HG03097 (cell line): ENCODE data around the gene TSC22D1.
A peak's percentile ranks its signal among the peaks of the same experiment; 100 is the strongest.
"Not testable (repeated sequence)": the region's sequence is repeated elsewhere in the genome, so short reads cannot be mapped to it uniquely, and the experiment has no call there.

Experiments
- ATAC-seq: cut with Tn5 transposase; IDR thresholded peaks from one replicate; pipeline ENCODE4 v1.9.1; 2021; ENCODE audit not compliant: unreplicated experiment, low FRiP score

The TSC22D1 gene

GRCh38 chr13:44575741-44576350 lies at the start of gene TSC22D1:
Gene TSC22D1 (minus strand): TSS chr13:44576330. CDS start chr13:44576074, 256 bp downstream.
- no peak for ATAC-seq

- no peak for ATAC-seq
Measured at GRCh38 chr13:44622708-44623107, 46.6 kb upstream of the TSC22D1 start.

GRCh38 chr13:44622261-44622660 lies 46.1 kb upstream of the TSC22D1 start:
- ATAC-seq: no peak

GRCh38 chr13:44620057-44620456 lies 43.9 kb upstream of the TSC22D1 start:
- ATAC-seq: no peak

GRCh38 chr13:44619651-44620050 lies 43.5 kb upstream of the TSC22D1 start:
- ATAC-seq: no peak

GRCh38 chr13:44618326-44618725 lies 42.2 kb upstream of the TSC22D1 start:
- no peak for ATAC-seq

- no peak for ATAC-seq
Measured at GRCh38 chr13:44617648-44618047, 41.5 kb upstream of the TSC22D1 start.

- no peak for ATAC-seq
Measured at GRCh38 chr13:44609137-44609536, 33.0 kb upstream of the TSC22D1 start.

- no peak for ATAC-seq
Measured at GRCh38 chr13:44605721-44606120, 29.6 kb upstream of the TSC22D1 start.

GRCh38 chr13:44605275-44605674 lies 29.1 kb upstream of the TSC22D1 start:
- ATAC-seq: no peak

- no peak for ATAC-seq
Measured at GRCh38 chr13:44601586-44601985, 25.5 kb upstream of the TSC22D1 start.

- not testable (repeated sequence) for ATAC-seq
Measured at GRCh38 chr13:44593861-44594592, 17.9 kb upstream of the TSC22D1 start.

GRCh38 chr13:44592216-44592847 lies 16.2 kb upstream of the TSC22D1 start:
- ATAC-seq: no peak

- ATAC-seq: no peak
Measured at GRCh38 chr13:44591316-44591715, 15.2 kb upstream of the TSC22D1 start.

GRCh38 chr13:44583137-44583536 lies 7.0 kb upstream of the TSC22D1 start:
- no peak for ATAC-seq

GRCh38 chr13:44578067-44578400 lies 1.9 kb upstream of the TSC22D1 start:
- no peak for ATAC-seq

- ATAC-seq: peak; percentile 52
Measured at GRCh38 chr13:44577236-44578066, 1.3 kb upstream of the TSC22D1 start.

GRCh38 chr13:44576351-44577235 lies 463 bp upstream of the TSC22D1 start:
- peak; percentile 8 for ATAC-seq

- no peak for ATAC-seq
Measured at GRCh38 chr13:44575035-44575434, 1.1 kb downstream of the TSC22D1 start.

GRCh38 chr13:44574466-44574855 lies 1.7 kb downstream of the TSC22D1 start:
- no peak for ATAC-seq
